Endothelial cell of umbilical vein (primary cell): ENCODE measurements around the gene NEDD4.

ENCODE experiments used
- CTCF ChIP-seq, 2 donors: IDR thresholded peaks; 1 replicate in 1 of 2; 2 replicates in 1 of 2; pipeline ENCODE4 v1.5.1; 2011; ENCODE audit warnings: low read length in 2 of 2, mild to moderate bottlenecking in 2 of 2, moderate library complexity in 2 of 2, control low read depth in 1 of 2, inconsistent platforms in 1 of 2, low read depth in 1 of 2; ENCODE audit not compliant: insufficient read depth in 1 of 2; ENCODE audit errors: extremely low read depth in 1 of 2
- EZH2 ChIP-seq: IDR thresholded peaks from 2 replicates; pipeline ENCODE4 v1.6.1; 2012; ENCODE audit warnings: borderline replicate concordance, low read depth, mild to moderate bottlenecking, moderate library complexity, low read length, inconsistent platforms; ENCODE audit not compliant: severe bottlenecking
- FOS ChIP-seq: IDR thresholded peaks from 2 replicates; pipeline ENCODE4 v1.6.1; 2011; ENCODE audit warnings: mild to moderate bottlenecking, low read length, moderate library complexity, borderline replicate concordance; ENCODE audit not compliant: insufficient read depth
- MAX ChIP-seq: IDR thresholded peaks from 2 replicates; pipeline ENCODE4 v1.6.1; 2011; ENCODE audit not compliant: insufficient read depth, insufficient read length
- POLR2A ChIP-seq: IDR thresholded peaks from 2 replicates; pipeline ENCODE4 v1.6.1; 2012; ENCODE audit warnings: low read depth, mild to moderate bottlenecking, control low read depth, low read length

GRCh38 chr15:55799291-55800212, 193.9 kb downstream of the NEDD4 start:
- TF ChIP-seq CTCF (IDR thresholded peaks at IDR 0.05; ENCODE audit: extremely low read depth in 1 of 2, insufficient read depth in 1 of 2, low read depth in 1 of 2, low read length in 2 of 2), result peak; percentile 72
- no peak for TF ChIP-seq EZH2
- TF ChIP-seq POLR2A, result no peak
- no peak for TF ChIP-seq MAX
- no peak for TF ChIP-seq FOS
